Middle frontal gyrus (tissue), 1 donor: ENCODE results near the gene PITX3.
"Not testable (repeated sequence)": the region's sequence is repeated elsewhere in the genome, so short reads cannot be mapped to it uniquely, and the experiment has no call there.

Source experiments
- DNase-seq: peaks from one replicate; pipeline ENCODE4 v3.0.0-alpha.2; 2015; ENCODE audit warnings: low spot score; ENCODE audit errors: extremely low spot score

Gene PITX3

GRCh38 chr10:102255404-102255803 is 14.1 kb upstream of the PITX3 start:
- no peak for DNase-seq

DNA sequence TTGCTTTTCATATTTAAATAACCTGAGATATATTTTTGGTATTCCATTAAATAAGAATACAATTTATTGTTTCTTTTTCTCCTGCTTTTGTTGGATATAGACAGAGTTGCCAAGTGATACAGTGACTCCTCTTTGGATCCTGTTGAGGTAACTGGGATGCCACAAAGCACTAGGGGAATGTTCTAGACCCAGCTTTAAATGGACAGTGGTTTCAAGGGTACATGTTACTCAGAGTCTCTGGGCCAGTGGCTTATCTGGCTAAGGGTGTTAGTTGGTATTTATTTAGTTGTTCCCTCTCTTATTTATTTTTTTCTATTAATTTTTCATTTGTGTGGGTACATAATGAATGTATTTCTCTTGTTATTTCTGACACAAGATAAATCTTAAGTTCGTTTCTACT is 13.1 kb upstream of the PITX3 start:
- DNase-seq: no peak

- not testable (repeated sequence) for DNase-seq
These were observed 11.2 kb upstream of the PITX3 start for GRCh38 chr10:102252508-102252907.

DNA sequence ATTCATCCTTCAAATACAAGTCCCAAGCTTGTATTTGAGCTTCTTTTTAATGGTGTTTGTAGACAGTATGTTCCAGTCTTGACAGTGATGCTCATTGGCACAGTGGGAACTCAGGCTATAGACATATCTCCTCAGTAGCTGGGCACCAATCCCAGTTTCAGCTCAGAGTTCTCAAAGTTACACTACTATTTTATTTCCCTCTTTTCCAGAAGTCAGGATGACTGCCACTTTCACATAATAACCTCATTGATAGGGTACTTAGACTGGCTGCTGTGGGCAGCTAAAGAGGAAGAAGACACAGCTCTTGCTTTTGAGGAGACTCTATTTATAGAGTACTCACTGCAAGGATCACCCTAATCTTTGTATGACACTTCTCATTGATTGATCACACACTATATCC is 6.4 kb upstream of the PITX3 start:
- DNase-seq: no peak

GRCh38 chr10:102246261-102246660 is 4.9 kb upstream of the PITX3 start:
- DNase-seq: no peak

GRCh38 chr10:102245932-102246251 is 4.6 kb upstream of the PITX3 start:
- DNase-seq: no peak

- DNase-seq: peak; percentile 98
These were observed 4.0 kb upstream of the PITX3 start, which contains the start of gene GBF1 for GRCh38 chr10:102245082-102245931. TSS of gene GBF1 (plus strand) at chr10:102245532. CDS start at chr10:102258939, 13,407 bp downstream.

GRCh38 chr10:102243309-102243708 is 2.0 kb upstream of the PITX3 start:
- DNase-seq: no peak

- DNase-seq: no peak
These were observed 790 bp upstream of the PITX3 start for GRCh38 chr10:102242118-102242485.

- no peak for DNase-seq
These were observed 274 bp downstream of the PITX3 start for GRCh38 chr10:102241032-102241443.

- DNase-seq: no peak
These were observed 763 bp downstream of the PITX3 start for GRCh38 chr10:102240467-102241031.

- no peak for DNase-seq
These were observed 3.5 kb downstream of the PITX3 start for GRCh38 chr10:102237711-102238252.

- DNase-seq: no peak
These were observed 5.3 kb downstream of the PITX3 start for GRCh38 chr10:102236006-102236405.

DNA sequence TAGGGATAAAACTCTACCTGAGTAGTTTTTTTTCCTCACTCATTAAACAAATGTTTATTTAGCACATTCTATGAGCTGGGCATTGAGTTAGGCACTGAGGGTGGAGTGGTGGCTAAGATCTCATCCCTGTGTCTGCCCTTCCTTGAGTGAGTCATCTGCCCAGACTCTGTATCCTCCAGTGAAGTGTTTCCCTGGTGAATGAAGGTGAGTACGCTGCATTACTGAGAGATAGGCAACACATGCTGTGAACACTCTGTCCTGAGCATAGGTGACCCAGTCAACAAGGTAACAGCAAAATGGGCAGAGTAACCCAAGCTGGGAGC is 5.8 kb downstream of the PITX3 start:
- no peak for DNase-seq

DNA sequence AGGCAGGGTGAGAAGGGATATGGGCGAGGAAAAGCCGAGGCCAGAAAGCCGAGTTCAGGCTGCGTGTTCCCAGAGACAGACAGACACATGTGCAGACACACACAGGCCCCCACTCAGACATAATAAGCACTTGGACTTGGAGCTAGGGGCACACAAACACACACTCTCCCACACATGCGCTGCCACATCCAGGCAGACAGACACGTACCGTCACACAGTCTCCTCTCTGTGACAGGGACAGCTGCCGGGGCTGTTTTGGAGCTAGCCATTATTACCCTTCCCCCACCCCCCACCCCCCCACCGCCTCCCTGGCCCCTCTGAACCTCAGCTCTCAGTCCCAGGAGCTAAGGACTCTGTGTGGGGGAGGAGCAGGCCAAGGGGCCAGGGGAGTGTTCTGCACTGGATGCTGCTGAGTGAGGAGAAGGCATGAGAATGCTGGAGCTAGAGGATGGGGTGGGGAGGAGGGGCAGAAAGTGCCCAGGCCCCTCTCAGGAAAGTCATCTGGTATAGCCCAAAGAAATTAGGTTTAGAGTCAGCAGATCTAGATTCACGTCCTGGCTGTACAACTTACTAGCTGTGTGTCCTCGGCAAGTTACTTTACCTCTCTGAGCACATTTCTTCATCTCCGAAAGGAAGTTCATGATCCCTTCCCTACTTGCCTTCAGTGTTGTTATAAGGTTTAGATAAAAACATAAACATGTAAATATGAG is 6.3 kb downstream of the PITX3 start:
- DNase-seq: no peak

DNA sequence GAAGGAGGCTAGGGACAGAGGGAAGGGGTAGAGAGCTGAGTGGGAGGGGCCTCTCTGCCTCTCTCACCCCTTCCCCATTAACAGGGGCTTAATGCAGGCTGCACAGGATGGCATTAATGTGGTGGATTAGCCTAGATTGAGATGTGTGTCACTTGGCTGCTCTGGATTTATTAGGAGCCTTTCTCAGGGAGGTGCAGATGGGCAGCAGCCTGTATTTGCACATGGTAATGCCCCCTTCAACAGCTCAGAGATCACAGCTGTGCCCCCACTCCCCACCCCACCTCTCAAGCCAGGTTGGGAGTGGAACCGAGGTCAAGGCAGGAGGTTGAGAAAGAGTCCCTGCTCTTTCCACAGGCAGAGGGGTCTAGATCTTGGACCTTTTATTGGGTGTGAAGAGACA is 7.3 kb downstream of the PITX3 start:
- no peak for DNase-seq

DNA sequence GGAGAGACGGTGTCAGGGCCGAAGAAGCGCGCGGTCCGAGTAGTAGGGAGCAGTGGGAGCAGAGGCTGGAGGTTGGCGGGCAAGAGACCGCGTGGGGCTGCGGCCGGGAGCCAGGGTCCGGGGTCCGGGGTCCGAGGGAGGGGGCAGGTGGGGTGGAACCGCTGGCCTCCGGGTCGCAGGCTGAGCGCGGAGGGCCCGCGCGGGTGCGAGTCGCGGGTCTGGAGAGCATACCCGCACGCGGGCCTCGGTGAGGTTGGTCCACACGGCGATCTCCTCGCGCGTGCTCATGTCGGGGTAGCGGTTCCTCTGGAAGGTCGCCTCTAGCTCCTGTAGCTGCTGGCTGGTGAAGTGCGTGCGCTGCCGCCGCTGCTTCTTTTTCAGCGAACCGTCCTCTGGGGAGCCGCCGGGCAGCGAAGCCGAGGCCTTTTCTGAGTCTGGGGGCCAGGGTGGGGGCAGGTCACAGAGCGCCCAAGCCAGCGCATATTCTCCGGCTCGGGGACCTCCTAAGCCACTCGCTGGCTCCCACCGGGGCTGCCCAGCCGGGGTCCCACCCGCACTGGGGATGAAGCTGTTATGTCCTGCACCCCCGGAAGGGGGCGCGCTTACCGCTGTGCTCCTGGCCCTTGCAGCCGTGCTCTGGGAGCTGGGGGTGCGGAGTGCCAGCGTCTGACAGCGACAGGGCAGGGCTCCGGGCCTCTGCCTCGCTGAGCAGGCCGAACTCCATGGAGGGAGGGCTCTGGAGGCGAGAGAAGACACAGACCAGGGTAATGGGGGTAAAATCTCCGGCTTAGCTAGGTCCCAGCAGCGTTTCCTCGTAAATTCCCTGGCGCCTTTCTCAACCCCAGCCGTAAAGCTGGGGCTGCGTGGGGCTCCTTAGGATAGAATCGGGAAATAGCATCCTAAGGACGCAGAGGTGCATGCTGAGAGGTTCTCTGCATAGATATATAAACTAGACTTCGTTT is 9.7 kb downstream of the PITX3 start:
- DNase-seq: no peak

DNA sequence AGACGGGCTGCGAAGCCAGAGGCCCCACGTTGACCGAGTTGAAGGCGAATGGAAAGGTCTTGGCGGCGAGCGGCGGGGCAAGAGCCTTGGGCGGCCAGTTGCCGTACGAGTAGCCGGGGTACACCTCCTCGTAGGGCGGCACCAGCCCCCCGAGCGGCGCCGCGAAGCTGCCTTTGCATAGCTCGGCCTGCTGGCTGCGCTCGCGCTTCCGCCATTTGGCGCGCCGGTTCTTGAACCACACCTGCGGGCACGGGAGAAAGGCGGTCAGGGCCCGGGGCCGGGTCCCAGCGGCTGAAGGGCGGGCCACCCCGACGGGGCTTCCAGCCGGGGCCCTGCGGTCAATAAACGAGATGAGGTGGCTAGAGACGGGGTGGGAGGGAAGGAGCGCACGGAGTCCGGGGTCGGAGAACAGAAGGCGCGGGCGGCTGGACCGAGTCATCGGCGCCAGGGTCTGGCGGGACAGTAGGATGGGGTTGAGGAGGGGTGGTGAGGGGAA is 10.4 kb downstream of the PITX3 start:
- DNase-seq: no peak

- no peak for DNase-seq
These were observed 10.9 kb downstream of the PITX3 start for GRCh38 chr10:102230264-102230860.

DNA sequence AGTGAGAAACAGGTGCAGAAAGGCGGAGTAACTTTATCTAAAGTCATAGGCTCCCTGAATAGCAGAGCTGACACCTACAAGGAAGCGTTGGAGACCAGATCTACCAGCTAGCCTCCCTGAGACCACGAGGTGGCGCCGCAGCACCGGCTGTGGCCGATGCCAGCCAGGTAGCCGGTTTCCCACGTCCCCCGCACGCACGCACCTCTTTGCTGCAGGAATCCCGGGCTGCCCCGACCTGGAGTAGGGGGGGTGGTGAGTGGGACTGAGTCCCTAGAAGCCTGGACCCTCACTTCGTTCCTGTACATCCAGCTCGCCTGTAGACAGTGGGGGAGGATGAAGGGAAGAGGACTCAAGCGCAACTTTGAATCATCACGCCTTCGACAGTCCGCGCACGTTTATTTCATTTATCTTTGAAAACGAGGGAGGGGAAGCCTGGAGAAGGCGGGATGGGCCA is 11.5 kb downstream of the PITX3 start:
- peak; percentile 58 for DNase-seq

DNA sequence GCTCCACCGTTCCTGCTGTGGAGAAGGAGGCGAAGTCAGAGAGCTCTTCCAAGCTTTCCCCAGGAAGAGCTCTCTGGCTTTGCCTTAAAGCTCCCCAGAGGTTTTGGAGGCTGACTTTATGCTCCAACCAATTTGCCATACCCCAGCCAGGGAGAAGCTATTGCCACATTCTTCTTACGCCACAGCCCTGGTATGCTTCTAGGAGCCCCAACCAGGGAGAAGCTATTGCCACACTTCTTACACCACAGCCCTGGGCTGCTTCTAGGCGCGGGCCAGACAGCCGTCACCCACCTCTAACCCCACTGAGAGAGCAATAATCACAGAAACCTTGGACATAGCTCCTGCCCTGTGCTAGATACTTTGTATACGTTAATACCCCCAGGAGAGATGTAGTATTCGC is 14.3 kb downstream of the PITX3 start:
- no peak for DNase-seq
